Measurements from ENCODE around the gene MED27. TPM values are rescaled to one million over a fixed set of nuclear protein-coding genes. Genes with fewer than 3 reads are reported as not detected.

Gene MED27
- total and polyA plus RNA-seq, 2 of the 13 experiments (the other 11 are each of a cell fraction or from before 2014, with no cell fraction given) = 16.9 to 19.0 TPM

- DNase-seq (ENCODE audit: low spot score) (no peak), FAIRE-seq (no peak), ATAC-seq (no peak)
- Histone ChIP-seq H4K20me1 (ENCODE audit: insufficient read depth, low read length) (no peaks in the 10 kb centered on the region), H3K4me1 (ENCODE audit: insufficient read depth, low read length) (no peaks in the 10 kb centered on the region), H3K9me3 (ENCODE audit: low read length) (no peaks in the 10 kb centered on the region), H3K79me2 (ENCODE audit: insufficient read depth, low read length) (peaks cover 14% of the 10 kb centered on the region), H3K4me3 (replicated peaks in 1 of 3; ENCODE audit: insufficient read depth in 1 of 3, low read depth in 2 of 3, low read length in 3 of 3) (no peak overlapping the region), H3K27ac (ENCODE audit: extremely low read length, insufficient read depth, low read length) (no peak overlapping the region), H3K27me3 (ENCODE audit: control insufficient read depth in 1 of 2, insufficient read depth in 2 of 2, low read length in 2 of 2) (no peaks in the 10 kb centered on the region), H3K9ac (ENCODE audit: insufficient read depth, low read depth, low read length) (no peak overlapping the region), H3K4me2 (ENCODE audit: low read depth, low read length) (no peak overlapping the region), H2AFZ (ENCODE audit: low read length) (no peak overlapping the region), H3K36me3 (replicated peaks in 1 of 2; ENCODE audit: control insufficient read depth in 1 of 2, insufficient read depth in 2 of 2, low read length in 2 of 2) (no peaks in the 10 kb centered on the region; a peak in 1 of 5 replicates)
- in situ Hi-C loops (cut with HindIII; ENCODE audit: extremely low pct_ligation_motif_present, low pct_unique_long_range_greater_than_20kb) = no loop called here
- ChIA-PET POLR2A (no interaction called here), CTCF (ENCODE audit: low intra/inter-chr PET ratio, low total read pairs) (no interaction called here)
- intact Hi-C loops (cut with micrococcal nuclease; ENCODE audit: unreplicated experiment) = no loop called here
- no TSS peak for BruUV-seq (replicated peaks)
- 79% methylated on average over 6 of the region's 6 CpGs for WGBS (ENCODE audit: low lambda C conversion rate)
- TF ChIP-seq ZNF142 (CRISPR knock-in tag; IDR thresholded peaks at IDR 0.05) (no peak), IKZF4 (CRISPR knock-in tag; IDR thresholded peaks at IDR 0.05; ENCODE audit: borderline replicate concordance, low read depth, not compliant biosample characterization) (no peak), BRCA1 (CRISPR knock-in tag; IDR thresholded peaks at IDR 0.05) (no peak), REPIN1 (CRISPR knock-in tag; IDR thresholded peaks at IDR 0.05; ENCODE audit: borderline replicate concordance, low read depth) (no peak), ZNF790 (CRISPR knock-in tag; IDR thresholded peaks at IDR 0.05; ENCODE audit: borderline replicate concordance) (no peak), SMC3 (IDR thresholded peaks at IDR 0.05; ENCODE audit: low read length) (no peak), ZNF382 (CRISPR knock-in tag; IDR thresholded peaks at IDR 0.05; ENCODE audit: borderline replicate concordance) (no peak), HOXA3 (CRISPR knock-in tag; IDR thresholded peaks at IDR 0.05) (no peak)
Measured at GRCh38 chr9:132046456-132046855, 33.2 kb downstream of the MED27 start.
